IMR-90 (cell line): ENCODE results near the gene TFAM. TPM values are rescaled to one million over a fixed set of nuclear protein-coding genes. Genes with fewer than 3 reads are reported as not detected.

Source experiments
- ATAC-seq: fragments of 200-7000 bp; cut with Tn5 transposase; 2 replicates; pipeline ENCODE4 v1.9.1; 2020; ENCODE audit warnings: low read depth, mild to moderate bottlenecking, moderate library complexity
- BruUV-seq: library from RNA; stranded (reverse); fragments of 400-500 nt; replicated peaks from 2 replicates; lab custom pipeline; 2021; lab: Mats Ljungman, UMichigan
- CTCF ChIA-PET: fragments of 300-600 bp; formaldehyde crosslinking; extraction: SDS; loops from one replicate; lab custom pipeline; 2021; ENCODE audit warnings: antibody characterized with exemption; lab: Yijun Ruan, JAX
- POLR2A ChIA-PET: fragments of 300-600 bp; sonication (Branson Sonifier 250); formaldehyde crosslinking; loops from one replicate; lab custom pipeline; 2022; ENCODE audit warnings: antibody characterized with exemption; ENCODE audit not compliant: unreplicated experiment; lab: Charles Lee
- DNase-seq: peaks from one replicate; pipeline ENCODE4 v3.0.0; 2013
- H2AFZ ChIP-seq: replicated peaks from 2 replicates; pipeline ENCODE3; 2013; ENCODE audit warnings: low read length, mild to moderate bottlenecking; ENCODE audit not compliant: poor library complexity
- H2AK5ac ChIP-seq: 2 replicates; pipeline ENCODE4 v1.6.1; 2013; ENCODE audit warnings: low read depth, low read length, inconsistent platforms
- H2AK9ac ChIP-seq: replicated peaks from 2 replicates; pipeline ENCODE3; 2013; ENCODE audit warnings: mild to moderate bottlenecking, low read depth, low read length, moderate library complexity; ENCODE audit not compliant: poor library complexity
- H2BK120ac ChIP-seq: 2 replicates; pipeline ENCODE4 v1.6.1; 2013; ENCODE audit warnings: low read depth, low read length, inconsistent platforms
- H2BK15ac ChIP-seq: 3 replicates; pipeline ENCODE4 v1.6.1; 2013; ENCODE audit warnings: low read depth, low read length, inconsistent platforms
- H2BK20ac ChIP-seq: 2 replicates; pipeline ENCODE4 v1.6.1; 2013; ENCODE audit warnings: low read depth, mild to moderate bottlenecking, inconsistent platforms, low read length, moderate library complexity
- H2BK5ac ChIP-seq: 2 replicates; pipeline ENCODE4 v1.6.1; 2013; ENCODE audit warnings: mild to moderate bottlenecking, low read depth, low read length, inconsistent platforms; ENCODE audit not compliant: poor library complexity, severe bottlenecking
- H3K14ac ChIP-seq: replicated peaks from 2 replicates; pipeline ENCODE4 v1.6.1; 2013; ENCODE audit warnings: low read depth, low read length, inconsistent platforms
- H3K18ac ChIP-seq: 2 replicates; pipeline ENCODE4 v1.6.1; 2013; ENCODE audit warnings: low read depth, low read length, control low read depth
- H3K23ac ChIP-seq: 2 replicates; pipeline ENCODE4 v1.6.1; 2013; ENCODE audit warnings: low read depth, low read length, inconsistent platforms
- H3K27ac ChIP-seq: 2 replicates; pipeline ENCODE4 v1.5.1; 2013; ENCODE audit warnings: mild to moderate bottlenecking, control low read depth, low read length; ENCODE audit not compliant: insufficient read depth
- H3K27me3 ChIP-seq: 2 replicates; pipeline ENCODE4 v1.6.1; 2013; ENCODE audit warnings: low read length; ENCODE audit not compliant: control insufficient read depth, insufficient read depth
- H3K36me3 ChIP-seq: 2 replicates; pipeline ENCODE4 v1.6.1; 2013; ENCODE audit warnings: low read length, mixed read lengths; ENCODE audit not compliant: control insufficient read depth, insufficient read depth
- H3K4ac ChIP-seq: 2 replicates; pipeline ENCODE4 v1.6.1; 2013; ENCODE audit warnings: low read depth, low read length, inconsistent platforms
- H3K4me1 ChIP-seq: 2 replicates; pipeline ENCODE4 v1.6.1; 2013; ENCODE audit warnings: low read length, mixed read lengths; ENCODE audit not compliant: control insufficient read depth, insufficient read depth
- H3K4me2 ChIP-seq: 2 replicates; pipeline ENCODE4 v1.6.1; 2013; ENCODE audit warnings: low read depth, mild to moderate bottlenecking, control low read depth, low read length, moderate library complexity
- H3K4me3 ChIP-seq: 2 replicates; pipeline ENCODE4 v1.5.1; 2013; ENCODE audit warnings: low read depth, mild to moderate bottlenecking, control low read depth, low read length, moderate library complexity; ENCODE audit not compliant: insufficient read depth
- H3K56ac ChIP-seq: 2 replicates; pipeline ENCODE4 v1.6.1; 2013; ENCODE audit warnings: low read length, inconsistent platforms; ENCODE audit not compliant: insufficient read depth; ENCODE audit errors: extremely low read depth
- H3K79me1 ChIP-seq, 2 experiments: 2 replicates each; pipeline ENCODE4 v1.6.1; 2013; ENCODE audit warnings: low read length in 2 of 2, inconsistent platforms in 1 of 2, low read depth in 1 of 2
- H3K9ac ChIP-seq: 2 replicates; pipeline ENCODE4 v1.6.1; 2013; ENCODE audit warnings: low read depth, low read length, control low read depth
- H3K9me1 ChIP-seq: 2 replicates; pipeline ENCODE4 v1.6.1; 2013; ENCODE audit warnings: low read length, inconsistent platforms; ENCODE audit not compliant: insufficient read depth
- H3K9me3 ChIP-seq: 2 replicates; pipeline ENCODE4 v1.6.1; 2013; ENCODE audit warnings: low read length; ENCODE audit not compliant: control insufficient read depth, insufficient read depth
- H4K20me1 ChIP-seq: 2 replicates; pipeline ENCODE4 v1.6.1; 2013; ENCODE audit warnings: low read length, inconsistent platforms; ENCODE audit not compliant: insufficient read depth
- H4K5ac ChIP-seq: 2 replicates; pipeline ENCODE4 v1.6.1; 2013; ENCODE audit warnings: mild to moderate bottlenecking, low read depth, low read length, control low read depth
- H4K8ac ChIP-seq, 2 experiments: 2 replicates each; pipeline ENCODE4 v1.6.1; 2013; ENCODE audit warnings: low read depth in 2 of 2, low read length in 2 of 2, control low read depth in 1 of 2, inconsistent platforms in 1 of 2
- H4K91ac ChIP-seq: 2 replicates; pipeline ENCODE4 v1.6.1; 2013; ENCODE audit warnings: low read depth, low read length, inconsistent platforms; ENCODE audit not compliant: insufficient read depth
- BHLHE40 ChIP-seq: fragments of 150-350 bp; IDR thresholded peaks from 2 replicates; pipeline ENCODE4 v1.6.1; 2016; ENCODE audit warnings: mild to moderate bottlenecking, low read depth, low read length
- CEBPB ChIP-seq: IDR thresholded peaks from 2 replicates; pipeline ENCODE4 v1.6.1; 2012; ENCODE audit warnings: low read depth, low read length, improper control_type of control experiment
- CHD1 ChIP-seq: IDR thresholded peaks from 2 replicates; pipeline ENCODE4 v1.6.1; 2012; ENCODE audit warnings: low read depth, low read length, improper control_type of control experiment
- CTCF ChIP-seq: conservative IDR thresholded peaks from 2 replicates; pipeline ENCODE4 v1.5.1; 2012; ENCODE audit warnings: mild to moderate bottlenecking, low read depth, low read length, improper control_type of control experiment
- ELK1 ChIP-seq: fragments of 150-350 bp; IDR thresholded peaks from 2 replicates; pipeline ENCODE4 v1.6.1; 2016; ENCODE audit warnings: low read depth, mild to moderate bottlenecking, low read length, moderate library complexity, borderline replicate concordance
- FOS ChIP-seq: fragments of 150-350 bp; IDR thresholded peaks from 2 replicates; pipeline ENCODE4 v1.6.1; 2016; ENCODE audit warnings: low read depth, low read length
- MAFK ChIP-seq: IDR thresholded peaks from 2 replicates; pipeline ENCODE4 v1.6.1; 2012; ENCODE audit warnings: low read depth, low read length, improper control_type of control experiment
- MAZ ChIP-seq: IDR thresholded peaks from 2 replicates; pipeline ENCODE4 v1.6.1; 2012; ENCODE audit warnings: low read depth, mild to moderate bottlenecking, low read length, improper control_type of control experiment, moderate library complexity, borderline replicate concordance
- MXI1 ChIP-seq: IDR thresholded peaks from 2 replicates; pipeline ENCODE4 v1.6.1; 2012; ENCODE audit warnings: low read depth, mild to moderate bottlenecking, low read length, moderate library complexity, borderline replicate concordance
- NFE2L2 ChIP-seq: fragments of 150-350 bp; IDR thresholded peaks from 2 replicates; pipeline ENCODE4 v1.6.1; 2016; ENCODE audit warnings: low read depth, mild to moderate bottlenecking, low read length
- POLR2A ChIP-seq: IDR thresholded peaks from 2 replicates; pipeline ENCODE4 v1.6.1; 2012; ENCODE audit warnings: mild to moderate bottlenecking, low read depth, low read length
- RAD21 ChIP-seq: IDR thresholded peaks from 2 replicates; pipeline ENCODE4 v1.6.1; 2012; ENCODE audit warnings: low read length, improper control_type of control experiment
- RCOR1 ChIP-seq: IDR thresholded peaks from 2 replicates; pipeline ENCODE4 v1.6.1; 2012; ENCODE audit warnings: mild to moderate bottlenecking, low read length, improper control_type of control experiment; ENCODE audit not compliant: insufficient replicate concordance
- RFX5 ChIP-seq: IDR thresholded peaks from 2 replicates; pipeline ENCODE4 v1.8.0; 2012; ENCODE audit warnings: low read depth, mild to moderate bottlenecking, low read length, moderate library complexity
- SMC3 ChIP-seq: fragments of 150-350 bp; IDR thresholded peaks from 2 replicates; pipeline ENCODE4 v1.6.1; 2016; ENCODE audit warnings: low read depth, mild to moderate bottlenecking, antibody characterized with exemption, low read length, moderate library complexity
- USF2 ChIP-seq: fragments of 150-350 bp; IDR thresholded peaks from 2 replicates; pipeline ENCODE4 v1.6.1; 2017; ENCODE audit warnings: mild to moderate bottlenecking, antibody characterized with exemption, low read length, low read depth
- WGBS, 2 experiments: methylation state at CpG; one replicate each; pipeline versions ENCODE4 v1.1.5 to v1.1.7; 2013; ENCODE audit warnings: missing lambda C conversion rate in 2 of 2; ENCODE audit not compliant: insufficient read length in 1 of 2; ENCODE audit errors: extremely low coverage in 2 of 2; 5-methylcytosine and 5-hydroxymethylcytosine counted together
- dilution Hi-C: fragments of 300-500 bp; cut with HindIII; formaldehyde crosslinking; loops from one replicate; pipeline ENCODE4 v1.14.3; 2018; ENCODE audit warnings: low sequenced_read_pairs; ENCODE audit not compliant: unreplicated experiment
- in situ Hi-C: fragments of 300-500 bp; cut with MboI; formaldehyde crosslinking; loops from 3 replicates; pipeline ENCODE4 v1.14.3; 2019; ENCODE audit warnings: low sequenced_read_pairs, inconsistent platforms, mixed read lengths
- intact Hi-C: fragments of 100-400 bp; cut with micrococcal nuclease; formaldehyde crosslinking; loops from 2 replicates; pipeline ENCODE4 v1.10.0; 2022
- polyA plus RNA-seq, 3 experiments: library from polyadenylated mRNA; depleted of rRNA; stranded (reverse); fragments of >200 nt; gene quantifications; 2 replicates each; pipeline ENCODE4 v1.2.3, GENCODE V29; 2012; ENCODE audit warnings: low replicate concordance in 1 of 3
- total RNA-seq: library from RNA; depleted of rRNA; stranded (reverse); fragments of >200 nt; gene quantifications from 2 replicates; pipeline ENCODE4 v1.2.3, GENCODE V29; 2012

TFAM gene
- total and polyA plus RNA-seq, 2 of the 4 experiments (the other 2 are of a cell fraction), result 7.6 to 16.7 TPM

GRCh38 chr10:58358947-58359346, 26.3 kb upstream of the TFAM start:
- no peak overlapping the region for H3K4me2 ChIP-seq
- H3K36me3 ChIP-seq, result no peaks in the 10 kb centered on the region
- dilution Hi-C loops (no loop called here), in situ Hi-C loops (no loop called here), intact Hi-C loops (no loop called here)
- H2AK9ac ChIP-seq, result no peak overlapping the region
- no peaks in the 10 kb centered on the region for H3K9me3 ChIP-seq
- TF ChIP-seq POLR2A (no peak), CEBPB (no peak), FOS (no peak), MAZ (no peak), RFX5 (no peak), NFE2L2 (no peak), SMC3 (no peak), MXI1 (no peak), CTCF (no peak), MAFK (no peak), CHD1 (no peak), RAD21 (no peak), ELK1 (no peak), RCOR1 (no peak), USF2 (no peak), BHLHE40 (no peak)
- WGBS, 2 experiments, result no CpG with 5 or more reads among the region's 1 CpG
- H2BK15ac ChIP-seq, result no peak overlapping the region
- H2BK20ac ChIP-seq, result no peak overlapping the region
- H2AFZ ChIP-seq, result no peak overlapping the region
- no peak overlapping the region for H4K5ac ChIP-seq
- peaks cover 4% of the 10 kb centered on the region; the same call in 1 of the 2 replicates for H4K20me1 ChIP-seq
- ATAC-seq (no peak), DNase-seq (no peak)
- H3K27ac ChIP-seq, result no peak overlapping the region
- no peak overlapping the region for H3K18ac ChIP-seq
- H3K9ac ChIP-seq, result no peak overlapping the region
- no peak overlapping the region for H4K8ac ChIP-seq
- no peaks in the 10 kb centered on the region for H3K27me3 ChIP-seq
- no peak overlapping the region for H3K14ac ChIP-seq
- H2BK5ac ChIP-seq, result no peak overlapping the region
- no peak overlapping the region for H3K23ac ChIP-seq
- no peak overlapping the region for H3K4ac ChIP-seq
- H3K79me1 ChIP-seq, result peaks cover 4 to 17% of the 10 kb centered on the region in 2 experiments; a peak in 3 of 4 replicates
- POLR2A ChIA-PET, result no interaction called here
- BruUV-seq, result no TSS peak
- no peak overlapping the region for H4K91ac ChIP-seq
- H3K4me1 ChIP-seq, result 0 out of 2 replicates have a peak, but pooled peaks cover 1% of the 10 kb centered on the region
- no peaks in the 10 kb centered on the region for H3K9me1 ChIP-seq
- CTCF ChIA-PET, result no interaction called here
- H3K4me3 ChIP-seq, result no peak overlapping the region
- no peak overlapping the region for H2BK120ac ChIP-seq
- H2AK5ac ChIP-seq, result no peak overlapping the region
- H3K56ac ChIP-seq, result no peak overlapping the region
